MCF 10A (cell line): Measurements from ENCODE around the gene TC2N. TPM values are rescaled to one million over a fixed set of nuclear protein-coding genes. Genes with fewer than 3 reads are reported as not detected.

Source experiments
- BruUV-seq: library from RNA; stranded (reverse); fragments of 400-500 nt; replicated peaks from 2 replicates; lab custom pipeline; 2021; lab: Mats Ljungman, UMichigan
- CTCF ChIA-PET: fragments of 300-600 bp; sonication (Branson Sonifier 250); formaldehyde crosslinking; extraction: SDS; loops from one replicate; lab custom pipeline; 2021; ENCODE audit warnings: antibody characterized with exemption, inconsistent platforms; lab: Yijun Ruan, JAX
- POLR2A ChIA-PET: fragments of 300-600, 350-650 bp; sonication (Branson Sonifier 250); formaldehyde crosslinking; extraction: SDS; loops from one replicate; lab custom pipeline; 2020; ENCODE audit warnings: antibody characterized with exemption, inconsistent platforms; lab: Yijun Ruan, JAX
- DNase-seq: peaks from one replicate; pipeline ENCODE4 v3.0.0-alpha.2; 2018; ENCODE audit not compliant: unreplicated experiment
- H3K27ac Mint-ChIP-seq: one replicate; pipeline ENCODE4 v1.8.0; 2022; ENCODE audit warnings: mild to moderate bottlenecking, low read depth, mixed read lengths; ENCODE audit not compliant: unreplicated experiment
- H3K27me3 Mint-ChIP-seq: one replicate; pipeline ENCODE4 v1.8.0; 2022; ENCODE audit warnings: mixed read lengths; ENCODE audit not compliant: insufficient read depth, unreplicated experiment
- H3K36me3 Mint-ChIP-seq: one replicate; pipeline ENCODE4 v1.8.0; 2022; ENCODE audit warnings: mild to moderate bottlenecking, moderate library complexity, mixed read lengths; ENCODE audit not compliant: insufficient read depth, unreplicated experiment
- H3K4me1 Mint-ChIP-seq: one replicate; pipeline ENCODE4 v1.8.0; 2022; ENCODE audit warnings: mixed read lengths; ENCODE audit not compliant: insufficient read depth, unreplicated experiment
- H3K4me3 Mint-ChIP-seq: one replicate; pipeline ENCODE4 v1.8.0; 2022; ENCODE audit warnings: mild to moderate bottlenecking, moderate library complexity, mixed read lengths; ENCODE audit not compliant: unreplicated experiment
- H3K9me3 Mint-ChIP-seq: one replicate; pipeline ENCODE4 v1.8.0; 2022; ENCODE audit warnings: mixed read lengths; ENCODE audit not compliant: unreplicated experiment
- CTCF ChIP-seq: fragments of 200-600 bp; IDR thresholded peaks from one replicate; pipeline ENCODE4 v1.8.0; 2022; ENCODE audit warnings: antibody characterized with exemption, mild to moderate bottlenecking; ENCODE audit not compliant: unreplicated experiment
- intact Hi-C: fragments of 100-400 bp; cut with micrococcal nuclease; formaldehyde crosslinking; loops from 2 replicates; pipeline ENCODE4 v1.14.1; 2022
- total RNA-seq: library from RNA; stranded (reverse); gene quantifications from 2 replicates; pipeline ENCODE4 v1.2.3, GENCODE V29; 2022

The TC2N gene
- total RNA-seq, 1 experiment from 2014 or later, result 11.8 TPM

DNA sequence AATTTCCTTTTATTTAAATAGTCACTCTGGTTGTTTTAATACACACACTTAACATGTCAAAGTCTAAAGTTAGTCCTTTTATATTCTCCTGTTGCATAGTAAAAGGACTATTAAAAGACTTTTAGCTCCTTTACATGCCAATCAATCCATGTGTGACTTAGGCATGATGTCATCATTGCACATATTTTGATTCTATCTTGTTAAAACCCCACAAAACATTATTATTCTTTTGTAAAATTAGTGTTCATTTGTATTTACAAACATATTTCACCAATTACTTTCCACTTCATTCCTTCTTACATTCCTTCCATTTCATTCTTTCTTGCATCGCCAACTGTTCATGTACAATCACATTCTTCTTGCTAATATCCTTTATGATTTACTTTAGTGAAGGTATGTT lies 39.6 kb downstream of the TC2N start:
- Mint-ChIP-seq H3K27ac (no peak overlapping the region), H3K9me3 (no peaks in the 10 kb centered on the region), H3K27me3 (no peaks in the 10 kb centered on the region), H3K36me3 (no peaks in the 10 kb centered on the region), H3K4me1 (peaks cover 11% of the 10 kb centered on the region), H3K4me3 (no peak overlapping the region)
- DNase-seq, result no peak
- CTCF ChIA-PET, result no interaction called here
- intact Hi-C loops, result no loop called here
- no TSS peak for BruUV-seq
- no peak for TF ChIP-seq CTCF
- POLR2A ChIA-PET, result no interaction called here

GRCh38 chr14:91817566-91818325 lies 49.6 kb downstream of the TC2N start:
- H3K4me3 Mint-ChIP-seq, result no peak overlapping the region
- H3K9me3 Mint-ChIP-seq, result no peaks in the 10 kb centered on the region
- no peaks in the 10 kb centered on the region for H3K27me3 Mint-ChIP-seq

GRCh38 chr14:91814317-91814716 lies 53.0 kb downstream of the TC2N start:
- TF ChIP-seq CTCF, result no peak
- no peak for DNase-seq
- Mint-ChIP-seq H3K27ac (no peak overlapping the region), H3K9me3 (peaks cover 14% of the 10 kb centered on the region), H3K4me3 (no peak overlapping the region), H3K36me3 (no peaks in the 10 kb centered on the region), H3K27me3 (no peaks in the 10 kb centered on the region), H3K4me1 (no peaks in the 10 kb centered on the region)
- CTCF ChIA-PET, result no interaction called here
- BruUV-seq, result no TSS peak
- intact Hi-C loops, result no loop called here
- POLR2A ChIA-PET, result interaction anchor here (0.7 kb wide), 1 partner anchor 59 kb away, joined by 3 read pairs; no protein-coding TSS in a partner anchor

More at GRCh38 chr14:91817566-91818325, 49.6 kb downstream of the TC2N start:
- POLR2A ChIA-PET, result interaction anchor here (0.7 kb wide), 1 partner anchor 317 kb away, joined by 3 read pairs; no protein-coding TSS in a partner anchor
- no peak overlapping the region for H3K27ac Mint-ChIP-seq
- H3K4me1 Mint-ChIP-seq, result no peaks in the 10 kb centered on the region
- no peak for TF ChIP-seq CTCF
- CTCF ChIA-PET, result interaction anchor here (0.6 to 0.7 kb wide), 2 partner anchors 28 to 162 kb away, joined by 3 read pairs; no protein-coding TSS in a partner anchor
- no peaks in the 10 kb centered on the region for H3K36me3 Mint-ChIP-seq
- DNase-seq, result no peak
- intact Hi-C loops, result no loop called here
- no TSS peak for BruUV-seq

DNA sequence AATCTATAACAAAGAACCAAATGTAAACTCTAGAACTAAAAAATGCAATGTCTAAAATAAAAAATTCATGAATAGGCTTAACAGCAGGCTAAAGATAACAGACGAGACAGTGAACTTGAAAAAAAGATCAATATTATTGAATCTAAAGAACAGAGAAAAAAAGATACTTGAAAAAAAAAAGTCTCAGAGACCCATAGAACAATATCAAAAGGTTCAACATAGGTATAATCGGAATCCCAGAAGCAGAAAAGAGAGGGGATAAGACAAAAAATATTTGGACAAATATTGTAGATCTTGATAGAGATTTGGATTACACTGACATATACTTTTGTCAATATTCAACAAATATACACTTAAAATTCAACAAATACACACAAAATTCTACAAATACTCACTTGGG lies 56.6 kb downstream of the TC2N start:
- Mint-ChIP-seq H3K36me3 (peaks cover 17% of the 10 kb centered on the region), H3K4me1 (no peaks in the 10 kb centered on the region), H3K27ac (no peak overlapping the region), H3K4me3 (no peak overlapping the region), H3K27me3 (no peaks in the 10 kb centered on the region), H3K9me3 (peaks cover 44% of the 10 kb centered on the region)
- POLR2A ChIA-PET, result no interaction called here
- intact Hi-C loops, result no loop called here
- no peak for DNase-seq
- TF ChIP-seq CTCF, result no peak
- CTCF ChIA-PET, result no interaction called here
- BruUV-seq, result no TSS peak
